ENCODE results near the gene PCED1B. TPM values are rescaled to one million over a fixed set of nuclear protein-coding genes. Genes with fewer than 3 reads are reported as not detected.

PCED1B gene
- total RNA-seq, 1 donor from 2014 or later: 4.8 TPM

GRCh38 chr12:47147739-47148138 is 68.3 kb downstream of the PCED1B start:
- DNase-seq (ENCODE audit: low read depth): no peak
- Histone ChIP-seq H3K36me3 (ENCODE audit: control insufficient read depth, insufficient read depth, low read length) (no peaks in the 10 kb centered on the region), H3K27me3 (ENCODE audit: control insufficient read depth, insufficient read depth, low read length) (no peaks in the 10 kb centered on the region), H3K4me3 (ENCODE audit: low read depth, low read length) (no peak overlapping the region)
- TF ChIP-seq, protein P1, sequence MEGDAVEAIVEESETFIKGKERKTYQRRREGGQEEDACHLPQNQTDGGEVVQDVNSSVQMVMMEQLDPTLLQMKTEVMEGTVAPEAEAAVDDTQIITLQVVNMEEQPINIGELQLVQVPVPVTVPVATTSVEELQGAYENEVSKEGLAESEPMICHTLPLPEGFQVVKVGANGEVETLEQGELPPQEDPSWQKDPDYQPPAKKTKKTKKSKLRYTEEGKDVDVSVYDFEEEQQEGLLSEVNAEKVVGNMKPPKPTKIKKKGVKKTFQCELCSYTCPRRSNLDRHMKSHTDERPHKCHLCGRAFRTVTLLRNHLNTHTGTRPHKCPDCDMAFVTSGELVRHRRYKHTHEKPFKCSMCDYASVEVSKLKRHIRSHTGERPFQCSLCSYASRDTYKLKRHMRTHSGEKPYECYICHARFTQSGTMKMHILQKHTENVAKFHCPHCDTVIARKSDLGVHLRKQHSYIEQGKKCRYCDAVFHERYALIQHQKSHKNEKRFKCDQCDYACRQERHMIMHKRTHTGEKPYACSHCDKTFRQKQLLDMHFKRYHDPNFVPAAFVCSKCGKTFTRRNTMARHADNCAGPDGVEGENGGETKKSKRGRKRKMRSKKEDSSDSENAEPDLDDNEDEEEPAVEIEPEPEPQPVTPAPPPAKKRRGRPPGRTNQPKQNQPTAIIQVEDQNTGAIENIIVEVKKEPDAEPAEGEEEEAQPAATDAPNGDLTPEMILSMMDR (IDR thresholded peaks at IDR 0.05; ENCODE audit: insufficient read depth, low read length, poor library complexity, severe bottlenecking): no peak

DNA sequence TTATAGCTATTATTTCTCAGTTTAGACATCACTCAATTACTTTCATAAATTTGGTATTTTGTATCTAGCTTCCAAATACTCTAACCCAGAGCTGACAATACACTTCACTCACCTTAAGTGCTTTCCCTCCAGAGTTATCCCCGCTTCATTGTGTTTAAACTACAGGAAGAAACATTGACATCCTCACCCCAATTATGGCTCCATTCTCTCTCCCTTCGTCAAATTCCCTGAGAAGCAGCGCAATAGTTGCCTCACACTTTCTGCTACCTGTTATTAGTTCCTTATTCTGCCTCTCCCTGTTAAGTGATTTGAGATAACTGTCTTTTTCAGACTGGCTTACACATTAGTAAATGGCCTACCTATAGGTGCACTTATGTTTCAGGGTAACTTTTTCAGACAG is 69.7 kb downstream of the PCED1B start:
- Histone ChIP-seq H3K4me3 (ENCODE audit: low read depth, low read length) (no peak overlapping the region), H3K36me3 (ENCODE audit: control insufficient read depth, insufficient read depth, low read length) (no peaks in the 10 kb centered on the region), H3K27me3 (ENCODE audit: control insufficient read depth, insufficient read depth, low read length) (no peaks in the 10 kb centered on the region)
- TF ChIP-seq, protein P1 (IDR thresholded peaks at IDR 0.05; ENCODE audit: insufficient read depth, low read length, poor library complexity, severe bottlenecking): no peak
- DNase-seq (ENCODE audit: low read depth): no peak

DNA sequence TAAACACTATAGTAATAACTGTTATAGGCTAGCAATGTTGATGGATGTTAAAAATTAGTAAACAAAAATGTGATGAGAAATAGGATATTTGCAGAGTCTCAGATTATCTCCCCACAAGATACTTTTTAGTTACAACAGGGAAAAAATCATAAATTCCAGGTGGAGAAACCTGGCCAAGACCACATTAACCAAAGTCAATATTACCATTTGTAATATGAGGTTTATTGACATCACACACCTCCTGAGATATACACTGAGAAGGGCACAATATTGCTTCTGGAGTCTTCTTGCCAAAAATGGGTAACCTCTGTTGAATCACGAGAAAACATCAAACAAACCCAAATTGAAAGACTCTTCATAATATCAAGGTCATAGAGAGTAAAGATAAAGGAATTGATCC is 72.7 kb downstream of the PCED1B start:
- H3K36me3 ChIP-seq (ENCODE audit: control insufficient read depth, insufficient read depth, low read length): no peaks in the 10 kb centered on the region
- TF ChIP-seq, protein P1 (IDR thresholded peaks at IDR 0.05; ENCODE audit: insufficient read depth, low read length, poor library complexity, severe bottlenecking): no peak
- H3K27me3 ChIP-seq (ENCODE audit: control insufficient read depth, insufficient read depth, low read length): no peaks in the 10 kb centered on the region
- no peak for DNase-seq (ENCODE audit: low read depth)
- no peak overlapping the region for H3K4me3 ChIP-seq (ENCODE audit: low read depth, low read length)

- no peak for DNase-seq (ENCODE audit: low read depth)
- H3K27me3 ChIP-seq (ENCODE audit: control insufficient read depth, insufficient read depth, low read length): no peaks in the 10 kb centered on the region
- H3K36me3 ChIP-seq (ENCODE audit: control insufficient read depth, insufficient read depth, low read length): no peaks in the 10 kb centered on the region
- TF ChIP-seq, protein P1 (IDR thresholded peaks at IDR 0.05; ENCODE audit: insufficient read depth, low read length, poor library complexity, severe bottlenecking): no peak
- H3K4me3 ChIP-seq (ENCODE audit: low read depth, low read length): no peak overlapping the region
Observed at GRCh38 chr12:47155457-47156166, 76.2 kb downstream of the PCED1B start.

GRCh38 chr12:47156167-47156736 is 76.8 kb downstream of the PCED1B start:
- no peaks in the 10 kb centered on the region for H3K36me3 ChIP-seq (ENCODE audit: control insufficient read depth, insufficient read depth, low read length)
- TF ChIP-seq, protein P1 (IDR thresholded peaks at IDR 0.05; ENCODE audit: insufficient read depth, low read length, poor library complexity, severe bottlenecking): no peak
- no peaks in the 10 kb centered on the region for H3K27me3 ChIP-seq (ENCODE audit: control insufficient read depth, insufficient read depth, low read length)
- no peak for DNase-seq (ENCODE audit: low read depth)
- no peak overlapping the region for H3K4me3 ChIP-seq (ENCODE audit: low read depth, low read length)

DNA sequence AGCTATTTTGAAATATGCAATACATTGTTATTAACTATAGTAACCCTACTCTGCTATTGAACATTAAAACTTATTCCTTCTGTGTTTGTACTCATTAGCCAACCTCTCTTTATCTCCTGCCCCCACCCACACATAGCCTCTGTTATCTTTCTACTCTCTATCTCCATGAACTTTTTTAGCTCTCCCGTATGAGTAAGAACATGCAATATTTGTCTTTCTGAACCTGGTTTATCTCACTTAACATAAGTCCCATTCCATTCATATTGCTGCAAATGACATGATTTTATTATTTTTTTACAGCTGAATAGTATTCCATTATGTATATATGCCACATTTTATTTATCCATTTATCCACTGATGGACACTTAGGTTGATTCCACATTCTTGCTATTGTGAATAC is 79.4 kb downstream of the PCED1B start:
- TF ChIP-seq, protein P1 (IDR thresholded peaks at IDR 0.05; ENCODE audit: insufficient read depth, low read length, poor library complexity, severe bottlenecking): no peak
- Histone ChIP-seq H3K27me3 (ENCODE audit: control insufficient read depth, insufficient read depth, low read length) (no peaks in the 10 kb centered on the region), H3K36me3 (ENCODE audit: control insufficient read depth, insufficient read depth, low read length) (no peaks in the 10 kb centered on the region), H3K4me3 (ENCODE audit: low read depth, low read length) (no peak overlapping the region)
- no peak for DNase-seq (ENCODE audit: low read depth)

Data from kidney epithelial cell (primary cell).